GM23248 (cell line): ENCODE data around the gene EXOC3L1. TPM values are rescaled to one million over a fixed set of nuclear protein-coding genes. Genes with fewer than 3 reads are reported as not detected.

Experiments
- DNase-seq: peaks from one replicate; pipeline ENCODE4 v3.0.0-alpha.2; 2015
- H2AFZ ChIP-seq: fragments of 200-600 bp; sonication (generic); 2 replicates; pipeline ENCODE4 v1.6.1; 2016; ENCODE audit warnings: antibody characterized with exemption
- H3F3A ChIP-seq: fragments of 200-600 bp; sonication (generic); 2 replicates; pipeline ENCODE4 v1.6.1; 2016; ENCODE audit warnings: mild to moderate bottlenecking, antibody characterized with exemption, mixed run types; ENCODE audit not compliant: insufficient read depth
- H3K27ac ChIP-seq: fragments of 200-600 bp; sonication (generic); 2 replicates; pipeline ENCODE4 v1.5.1; 2016; ENCODE audit warnings: mild to moderate bottlenecking
- H3K27me3 ChIP-seq: fragments of 200-600 bp; sonication (generic); replicated peaks from 2 replicates; pipeline ENCODE4 v1.6.1; 2016; ENCODE audit warnings: mild to moderate bottlenecking; ENCODE audit not compliant: insufficient read depth
- H3K36me3 ChIP-seq: fragments of 200-600 bp; sonication (generic); 2 replicates; pipeline ENCODE4 v1.6.1; 2016; ENCODE audit warnings: low read depth, mild to moderate bottlenecking
- H3K4me1 ChIP-seq: fragments of 200-600 bp; sonication (generic); 2 replicates; pipeline ENCODE4 v1.6.1; 2016; ENCODE audit warnings: mild to moderate bottlenecking; ENCODE audit not compliant: insufficient read depth
- H3K4me2 ChIP-seq: fragments of 200-600 bp; sonication (generic); one replicate; pipeline ENCODE4 v1.6.1; 2016; ENCODE audit warnings: mild to moderate bottlenecking; ENCODE audit not compliant: unreplicated experiment
- H3K4me3 ChIP-seq: fragments of 200-600 bp; sonication (generic); 2 replicates; pipeline ENCODE4 v1.5.1; 2016; ENCODE audit warnings: mild to moderate bottlenecking
- H3K79me2 ChIP-seq: fragments of 200-600 bp; sonication (generic); 2 replicates; pipeline ENCODE4 v1.6.1; 2016; ENCODE audit warnings: mild to moderate bottlenecking; ENCODE audit not compliant: insufficient read depth
- H3K9ac ChIP-seq: fragments of 200-600 bp; sonication (generic); 2 replicates; pipeline ENCODE4 v1.6.1; 2016; ENCODE audit warnings: mild to moderate bottlenecking
- H3K9me2 ChIP-seq: fragments of 200-600 bp; sonication (generic); 2 replicates; pipeline ENCODE4 v1.6.1; 2016; ENCODE audit warnings: mixed run types, mild to moderate bottlenecking, moderate library complexity; ENCODE audit not compliant: insufficient read depth
- H3K9me3 ChIP-seq: fragments of 200-600 bp; sonication (generic); one replicate; pipeline ENCODE4 v1.6.1; 2017; ENCODE audit warnings: low read depth
- H4K20me1 ChIP-seq: fragments of 200-600 bp; sonication (generic); 2 replicates; pipeline ENCODE4 v1.6.0; 2016; ENCODE audit not compliant: insufficient read depth
- EZH2 ChIP-seq: fragments of 200-600 bp; sonication (generic); IDR thresholded peaks from 2 replicates; pipeline ENCODE4 v1.6.1; 2018; ENCODE audit warnings: antibody characterized with exemption, mild to moderate bottlenecking; ENCODE audit not compliant: insufficient read depth, poor library complexity, severe bottlenecking
- EZH2phosphoT487 ChIP-seq: fragments of 200-600 bp; sonication (generic); IDR thresholded peaks from 2 replicates; pipeline ENCODE4 v1.6.1; 2018; ENCODE audit warnings: antibody characterized with exemption, moderate library complexity, mild to moderate bottlenecking, low read depth; ENCODE audit not compliant: insufficient read depth
- WGBS, 2 experiments: methylation state at CpG; one replicate each; pipeline ENCODE4 v1.1.6; 2015 to 2017; ENCODE audit warnings: low lambda C conversion rate in 2 of 2, low coverage in 1 of 2; ENCODE audit errors: missing lambda C conversion rate in 2 of 2; 5-methylcytosine and 5-hydroxymethylcytosine counted together
- in situ Hi-C: fragments of 300-500 bp; cut with MboI; formaldehyde crosslinking; loops from 2 replicates; pipeline ENCODE4 v1.15.0; 2020
- polyA plus RNA-seq: library from polyadenylated mRNA; unstranded; fragments of >200 nt; fragmentation: Nextera tagmentation; extraction: Ambion mirVana; gene quantifications from 2 replicates; pipeline ENCODE4 v1.2.1, GENCODE V29; 2016
- total RNA-seq: library from RNA; depleted of rRNA; stranded (reverse); fragments of >200 nt; shearing (Covaris generic); gene quantifications from 2 replicates; pipeline ENCODE4 v1.2.3, GENCODE V29; 2014

EXOC3L1 gene
- total and polyA plus RNA-seq, 2 experiments from 2014 or later, result 0.28 TPM; not detected in 1

- Histone ChIP-seq H3K27ac (peak overlapping the region; percentile 94), H3K36me3 (no peaks in the 10 kb centered on the region; the same call in 1 of the 2 replicates), H3K27me3 (no peaks in the 10 kb centered on the region), H4K20me1 (no peaks in the 10 kb centered on the region), H3K9ac (peak overlapping the region; percentile 98), H3K4me2 (peak overlapping the region; percentile 70), H3K9me3 (no peaks in the 10 kb centered on the region), H3K4me3 (peak overlapping the region; percentile 82), H2AFZ (peak overlapping the region; percentile 71), H3F3A (peaks cover 31% of the 10 kb centered on the region), H3K79me2 (peaks cover 13% of the 10 kb centered on the region; the same call in 1 of the 2 replicates), H3K4me1 (0 out of 2 replicates have a peak, but pooled peaks cover 5% of the 10 kb centered on the region), H3K9me2 (no peaks in the 10 kb centered on the region)
- peak; percentile 37 for DNase-seq
- 38% methylated on average over 8 of the region's 8 CpGs for WGBS, 2 experiments
- in situ Hi-C loops, result loop anchor here (25.0 kb wide), 1 partner anchor 189 kb away; the partner anchor contains the start of gene CES3
- TF ChIP-seq EZH2phosphoT487 (no peak), EZH2 (no peak)
Measured at GRCh38 chr16:67151431-67152097, 38.4 kb downstream of the EXOC3L1 start.

DNA sequence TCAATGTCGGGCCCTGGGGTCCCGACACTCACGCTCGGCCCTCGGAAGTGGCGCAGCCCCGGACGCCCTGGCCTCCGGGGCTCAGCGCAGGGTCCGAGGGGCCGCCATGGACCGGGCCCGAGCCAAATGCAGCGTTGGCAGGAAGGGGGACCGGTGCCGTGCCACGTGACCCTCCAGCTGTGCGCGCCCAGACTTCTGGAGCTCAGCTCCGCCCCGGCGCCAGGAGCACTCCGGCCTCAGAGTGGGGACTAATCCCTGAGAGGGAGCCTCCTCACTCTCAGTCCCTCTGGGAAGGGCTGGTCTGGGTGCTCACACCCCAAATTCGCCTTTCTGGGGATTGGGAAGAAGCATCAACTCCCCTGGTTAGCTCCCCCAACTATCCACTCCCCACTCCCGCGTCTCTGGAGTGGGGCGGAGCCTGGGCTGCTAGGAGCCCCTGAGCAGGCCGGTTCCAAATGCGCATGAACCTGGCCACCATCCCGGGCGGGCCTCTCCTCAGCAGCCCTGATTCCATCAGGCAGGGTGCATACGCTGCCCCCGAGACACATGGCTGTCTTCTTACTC is 39.0 kb downstream of the EXOC3L1 start, which contains the start of gene B3GNT9:
Gene B3GNT9 (minus strand): TSS at position 166 of the 564 bp plus-strand sequence. CDS start 513 bp downstream, outside the sequence.
- H3K36me3 ChIP-seq, result no peaks in the 10 kb centered on the region; the same call in 1 of the 2 replicates
- 1 to 4% methylated on average over 29 of the region's 34 CpGs for WGBS, 2 experiments
- peak within 1 kb of the TSS; percentile 94 for H3K27ac ChIP-seq

DNA sequence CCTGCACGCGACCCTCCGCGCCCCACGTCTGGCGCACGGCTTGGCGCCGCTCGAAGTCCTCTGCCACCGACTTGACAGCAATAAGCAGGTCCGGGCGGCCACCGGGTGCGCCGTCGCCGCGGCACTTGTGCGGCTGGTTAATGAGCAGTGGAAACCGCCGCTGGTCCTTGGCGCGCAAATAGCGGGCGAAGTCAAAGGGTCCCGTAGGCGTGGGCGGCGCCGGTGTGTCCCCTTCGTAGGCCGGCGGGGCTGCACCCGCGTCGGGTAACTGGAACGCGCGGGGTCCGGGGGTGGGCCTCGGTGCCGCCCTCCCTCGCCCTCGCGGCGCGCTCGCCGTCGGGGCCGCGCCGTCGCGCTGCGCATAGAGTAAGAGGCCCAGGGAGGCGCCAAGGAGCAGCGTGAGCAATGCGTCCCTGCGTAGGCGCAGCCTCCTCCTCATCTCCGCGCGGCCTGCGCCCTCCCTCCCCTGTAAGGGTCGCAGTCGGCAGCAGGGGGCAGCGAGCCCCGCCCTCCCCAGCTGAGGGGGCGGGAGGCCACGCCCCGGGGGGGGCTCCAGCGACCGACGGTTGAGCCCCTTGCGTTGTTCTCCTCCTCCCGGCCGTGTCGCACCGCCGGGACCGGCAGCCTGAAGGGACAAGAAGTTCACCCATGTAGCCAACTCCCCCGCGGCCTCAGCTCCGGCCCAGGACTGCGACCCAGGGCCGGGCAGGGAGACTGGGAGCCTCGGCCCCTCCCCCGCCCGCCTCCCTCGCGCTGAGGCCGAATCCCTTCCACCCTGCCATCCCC is 39.7 kb downstream of the EXOC3L1 start:
- Histone ChIP-seq H3K79me2 (peaks cover 13% of the 10 kb centered on the region; the same call in 1 of the 2 replicates), H4K20me1 (no peaks in the 10 kb centered on the region), H3K9ac (peak overlapping the region; percentile 98), H3K27me3 (no peaks in the 10 kb centered on the region), H3K4me3 (peak overlapping the region; percentile 82), H3K27ac (peak overlapping the region; percentile 94), H3K9me3 (no peaks in the 10 kb centered on the region), H3K9me2 (no peaks in the 10 kb centered on the region), H3K4me1 (0 out of 2 replicates have a peak, but pooled peaks cover 5% of the 10 kb centered on the region), H3F3A (peaks cover 38% of the 10 kb centered on the region), H2AFZ (peak overlapping the region; percentile 71), H3K4me2 (peak overlapping the region; percentile 70), H3K36me3 (no peaks in the 10 kb centered on the region; the same call in 1 of the 2 replicates)
- WGBS, 2 experiments, result 26 to 46% methylated on average over 16 to 64 of the region's 94 CpGs
- in situ Hi-C loops, result loop anchor here (25.0 kb wide), 1 partner anchor 188 kb away; the partner anchor contains the start of gene CES3
- peak; percentile 90 for DNase-seq
- TF ChIP-seq EZH2 (no peak), EZH2phosphoT487 (no peak)

More for the DNA sequence above, 39.0 kb downstream of the EXOC3L1 start, which contains the start of gene B3GNT9:
- peaks cover 13% of the 10 kb centered on the region; the same call in 1 of the 2 replicates for H3K79me2 ChIP-seq
- H3F3A ChIP-seq, result peaks cover 38% of the 10 kb centered on the region
- no peaks in the 10 kb centered on the region for H3K9me2 ChIP-seq
- in situ Hi-C loops, result loop anchor here (25.0 kb wide), 1 partner anchor 189 kb away; the partner anchor contains the start of gene CES3
- TF ChIP-seq EZH2 (no peak), EZH2phosphoT487 (no peak)
- peak within 1 kb of the TSS; percentile 71 for H2AFZ ChIP-seq
- 0 out of 2 replicates have a peak, but pooled peaks cover 5% of the 10 kb centered on the region for H3K4me1 ChIP-seq
- peak within 1 kb of the TSS; percentile 82 for H3K4me3 ChIP-seq
- peak within 1 kb of the TSS; percentile 98 for H3K9ac ChIP-seq
- peak; percentile 97 for DNase-seq
- H3K9me3 ChIP-seq, result no peaks in the 10 kb centered on the region
- H3K27me3 ChIP-seq, result no peaks in the 10 kb centered on the region
- H3K4me2 ChIP-seq, result peak within 1 kb of the TSS; percentile 70
- no peaks in the 10 kb centered on the region for H4K20me1 ChIP-seq
